ENCODE results near the gene LCNL1. TPM values are rescaled to one million over a fixed set of nuclear protein-coding genes. Genes with fewer than 3 reads are reported as not detected.

Gene LCNL1
- total and polyA plus RNA-seq, 2 of the 13 experiments (the other 11 are each of a cell fraction or from before 2014, with no cell fraction given), result not detected

DNA sequence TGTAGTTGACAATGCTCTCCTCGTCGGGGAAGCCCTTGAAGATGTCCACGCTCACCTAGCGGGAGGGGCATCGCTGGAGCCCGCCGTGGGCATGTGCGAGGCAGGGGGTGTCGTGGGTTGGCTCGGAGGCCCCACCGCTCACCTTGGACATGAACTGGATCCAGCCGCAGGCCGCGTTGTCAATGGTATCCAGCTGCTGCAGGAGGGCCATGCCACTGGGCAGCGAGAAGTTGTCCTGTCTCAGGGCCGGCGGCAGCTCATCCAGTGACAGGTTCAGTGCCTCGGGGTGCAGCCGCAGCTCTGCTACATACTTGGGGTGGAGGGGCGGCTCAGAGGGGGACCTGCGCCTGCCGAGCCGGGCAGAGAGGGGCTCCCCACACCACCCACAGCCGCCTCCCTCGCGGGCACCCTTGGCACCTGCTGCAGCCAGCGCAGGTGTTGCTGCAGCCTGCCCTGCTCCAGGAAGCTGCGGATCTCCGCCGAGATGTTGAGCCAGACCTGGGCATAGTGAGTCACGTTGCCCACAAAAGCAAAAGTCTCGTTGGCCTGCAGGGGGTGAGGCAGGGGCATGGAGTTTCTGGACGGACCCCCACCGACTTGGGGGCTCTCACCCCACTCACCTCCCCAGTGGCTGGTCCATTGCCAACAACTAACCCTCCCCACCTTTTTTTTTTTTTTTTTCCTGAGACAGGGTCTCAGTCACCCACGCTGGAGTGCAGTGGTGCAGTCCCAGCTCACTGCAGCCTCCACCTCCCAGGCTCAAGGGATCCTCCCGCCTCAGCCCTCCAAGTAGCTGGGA is 36.2 kb downstream of the LCNL1 start (continued):
- TF ChIP-seq, protein P1, sequence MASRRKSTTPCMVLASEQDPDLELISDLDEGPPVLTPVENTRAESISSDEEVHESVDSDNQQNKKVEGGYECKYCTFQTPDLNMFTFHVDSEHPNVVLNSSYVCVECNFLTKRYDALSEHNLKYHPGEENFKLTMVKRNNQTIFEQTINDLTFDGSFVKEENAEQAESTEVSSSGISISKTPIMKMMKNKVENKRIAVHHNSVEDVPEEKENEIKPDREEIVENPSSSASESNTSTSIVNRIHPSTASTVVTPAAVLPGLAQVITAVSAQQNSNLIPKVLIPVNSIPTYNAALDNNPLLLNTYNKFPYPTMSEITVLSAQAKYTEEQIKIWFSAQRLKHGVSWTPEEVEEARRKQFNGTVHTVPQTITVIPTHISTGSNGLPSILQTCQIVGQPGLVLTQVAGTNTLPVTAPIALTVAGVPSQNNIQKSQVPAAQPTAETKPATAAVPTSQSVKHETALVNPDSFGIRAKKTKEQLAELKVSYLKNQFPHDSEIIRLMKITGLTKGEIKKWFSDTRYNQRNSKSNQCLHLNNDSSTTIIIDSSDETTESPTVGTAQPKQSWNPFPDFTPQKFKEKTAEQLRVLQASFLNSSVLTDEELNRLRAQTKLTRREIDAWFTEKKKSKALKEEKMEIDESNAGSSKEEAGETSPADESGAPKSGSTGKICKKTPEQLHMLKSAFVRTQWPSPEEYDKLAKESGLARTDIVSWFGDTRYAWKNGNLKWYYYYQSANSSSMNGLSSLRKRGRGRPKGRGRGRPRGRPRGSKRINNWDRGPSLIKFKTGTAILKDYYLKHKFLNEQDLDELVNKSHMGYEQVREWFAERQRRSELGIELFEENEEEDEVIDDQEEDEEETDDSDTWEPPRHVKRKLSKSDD (CRISPR knock-in tag; IDR thresholded peaks at IDR 0.05; ENCODE audit: low read depth), result no peak
- TF ChIP-seq YEATS2 (CRISPR knock-in tag; IDR thresholded peaks at IDR 0.05; ENCODE audit: borderline replicate concordance) (no peak), SRSF1 (optimal IDR thresholded peaks at IDR 0.05; ENCODE audit: low read depth, low read length) (no peak), MTA1 (CRISPR knock-in tag; IDR thresholded peaks at IDR 0.05; ENCODE audit: borderline replicate concordance) (no peak), POGZ (CRISPR knock-in tag; IDR thresholded peaks at IDR 0.05) (no peak), FOXK1 (CRISPR knock-in tag; IDR thresholded peaks at IDR 0.05; ENCODE audit: borderline replicate concordance, low read depth) (no peak), GLI4 (CRISPR knock-in tag; IDR thresholded peaks at IDR 0.05; ENCODE audit: borderline replicate concordance) (no peak)

GRCh38 chr9:137019891-137020683 is 37.3 kb downstream of the LCNL1 start:
- intact Hi-C loops (cut with micrococcal nuclease; ENCODE audit: unreplicated experiment), result no loop called here
- Histone ChIP-seq H4K20me1 (ENCODE audit: insufficient read depth, low read length) (no peaks in the 10 kb centered on the region), H3K9me3 (ENCODE audit: low read length) (no peaks in the 10 kb centered on the region), H3K27ac (ENCODE audit: extremely low read length, insufficient read depth, low read length) (no peak overlapping the region), H3K4me3 (replicated peaks in 1 of 3; ENCODE audit: insufficient read depth in 1 of 3, low read depth in 2 of 3, low read length in 3 of 3) (no peak overlapping the region), H3K79me2 (ENCODE audit: insufficient read depth, low read length) (no peaks in the 10 kb centered on the region), H3K9ac (ENCODE audit: insufficient read depth, low read depth, low read length) (no peak overlapping the region), H3K4me1 (ENCODE audit: insufficient read depth, low read length) (peaks cover 35% of the 10 kb centered on the region), H3K4me2 (ENCODE audit: low read depth, low read length) (no peak overlapping the region), H2AFZ (ENCODE audit: low read length) (no peak overlapping the region), H3K36me3 (replicated peaks in 1 of 2; ENCODE audit: control insufficient read depth in 1 of 2, insufficient read depth in 2 of 2, low read length in 2 of 2) (peaks cover 1 to 2% of the 10 kb centered on the region in 2 experiments; a peak in 1 of 5 replicates), H3K27me3 (ENCODE audit: control insufficient read depth in 1 of 2, insufficient read depth in 2 of 2, low read length in 2 of 2) (no peaks in the 10 kb centered on the region)
- ChIA-PET CTCF (ENCODE audit: low intra/inter-chr PET ratio, low total read pairs) (no interaction called here), POLR2A (no interaction called here)
- no peak for FAIRE-seq
- 98% methylated on average over 8 of the region's 34 CpGs for WGBS (ENCODE audit: low lambda C conversion rate)
- no TSS peak for BruUV-seq (replicated peaks)
- ATAC-seq, result no peak
- no peak for DNase-seq (ENCODE audit: low spot score)
- in situ Hi-C loops (cut with HindIII; ENCODE audit: extremely low pct_ligation_motif_present, low pct_unique_long_range_greater_than_20kb), result no loop called here
- TF ChIP-seq HDAC2 (CRISPR knock-in tag; IDR thresholded peaks at IDR 0.05) (no peak), HOXA5 (CRISPR knock-in tag; IDR thresholded peaks at IDR 0.05) (no peak), SMC3 (IDR thresholded peaks at IDR 0.05; ENCODE audit: low read length) (no peak), DNMT3B (CRISPR knock-in tag; conservative IDR thresholded peaks at IDR 0.05) (no peak), ZNF121 (CRISPR knock-in tag; IDR thresholded peaks at IDR 0.05) (no peak), SAP130 (CRISPR knock-in tag; IDR thresholded peaks at IDR 0.05; ENCODE audit: low read depth) (no peak), TGIF2 (CRISPR knock-in tag; IDR thresholded peaks at IDR 0.05) (no peak), BCLAF1 (IDR thresholded peaks at IDR 0.05) (no peak)
